Measurements from ENCODE around the gene MED13L.

Gene MED13L

DNA sequence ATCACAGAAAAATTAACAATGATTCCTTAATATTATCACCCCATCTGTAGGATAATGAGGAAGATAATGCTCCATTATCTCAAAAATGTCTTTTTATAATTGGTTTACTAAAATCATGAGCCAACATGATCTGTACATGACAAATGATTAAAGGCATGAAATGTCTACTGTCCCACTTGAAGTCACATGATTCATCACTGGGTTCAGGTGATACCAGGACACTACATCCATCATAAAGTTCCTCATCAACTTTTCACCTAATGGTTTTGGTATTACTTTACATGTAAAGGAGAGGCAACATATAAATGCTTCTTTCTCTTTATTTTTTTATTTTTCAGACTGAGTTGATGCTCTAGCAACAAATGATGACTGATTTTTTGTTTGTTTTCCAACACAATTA lies 313.3 kb downstream of the MED13L start:
- TF ChIP-seq POLR2AphosphoS5 (IDR thresholded peaks at IDR 0.05; ENCODE audit: low read depth, low read length) = no peak
- no peak for TF ChIP-seq FOXP2 (optimal IDR thresholded peaks at IDR 0.05; ENCODE audit: borderline replicate concordance, extremely low read depth, extremely low read length, insufficient read depth)
- no peak for TF ChIP-seq TAF1 (IDR thresholded peaks at IDR 0.05; ENCODE audit: borderline replicate concordance, insufficient read depth, low read length)
- TF ChIP-seq, protein P1, sequence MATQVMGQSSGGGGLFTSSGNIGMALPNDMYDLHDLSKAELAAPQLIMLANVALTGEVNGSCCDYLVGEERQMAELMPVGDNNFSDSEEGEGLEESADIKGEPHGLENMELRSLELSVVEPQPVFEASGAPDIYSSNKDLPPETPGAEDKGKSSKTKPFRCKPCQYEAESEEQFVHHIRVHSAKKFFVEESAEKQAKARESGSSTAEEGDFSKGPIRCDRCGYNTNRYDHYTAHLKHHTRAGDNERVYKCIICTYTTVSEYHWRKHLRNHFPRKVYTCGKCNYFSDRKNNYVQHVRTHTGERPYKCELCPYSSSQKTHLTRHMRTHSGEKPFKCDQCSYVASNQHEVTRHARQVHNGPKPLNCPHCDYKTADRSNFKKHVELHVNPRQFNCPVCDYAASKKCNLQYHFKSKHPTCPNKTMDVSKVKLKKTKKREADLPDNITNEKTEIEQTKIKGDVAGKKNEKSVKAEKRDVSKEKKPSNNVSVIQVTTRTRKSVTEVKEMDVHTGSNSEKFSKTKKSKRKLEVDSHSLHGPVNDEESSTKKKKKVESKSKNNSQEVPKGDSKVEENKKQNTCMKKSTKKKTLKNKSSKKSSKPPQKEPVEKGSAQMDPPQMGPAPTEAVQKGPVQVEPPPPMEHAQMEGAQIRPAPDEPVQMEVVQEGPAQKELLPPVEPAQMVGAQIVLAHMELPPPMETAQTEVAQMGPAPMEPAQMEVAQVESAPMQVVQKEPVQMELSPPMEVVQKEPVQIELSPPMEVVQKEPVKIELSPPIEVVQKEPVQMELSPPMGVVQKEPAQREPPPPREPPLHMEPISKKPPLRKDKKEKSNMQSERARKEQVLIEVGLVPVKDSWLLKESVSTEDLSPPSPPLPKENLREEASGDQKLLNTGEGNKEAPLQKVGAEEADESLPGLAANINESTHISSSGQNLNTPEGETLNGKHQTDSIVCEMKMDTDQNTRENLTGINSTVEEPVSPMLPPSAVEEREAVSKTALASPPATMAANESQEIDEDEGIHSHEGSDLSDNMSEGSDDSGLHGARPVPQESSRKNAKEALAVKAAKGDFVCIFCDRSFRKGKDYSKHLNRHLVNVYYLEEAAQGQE (IDR thresholded peaks at IDR 0.05; ENCODE audit: insufficient read depth in 1 of 2, low read depth in 2 of 2, low read length in 2 of 2) = no peak
- no peak for TF ChIP-seq SIN3A (IDR thresholded peaks at IDR 0.05; ENCODE audit: borderline replicate concordance, insufficient read depth, low read length)

DNA sequence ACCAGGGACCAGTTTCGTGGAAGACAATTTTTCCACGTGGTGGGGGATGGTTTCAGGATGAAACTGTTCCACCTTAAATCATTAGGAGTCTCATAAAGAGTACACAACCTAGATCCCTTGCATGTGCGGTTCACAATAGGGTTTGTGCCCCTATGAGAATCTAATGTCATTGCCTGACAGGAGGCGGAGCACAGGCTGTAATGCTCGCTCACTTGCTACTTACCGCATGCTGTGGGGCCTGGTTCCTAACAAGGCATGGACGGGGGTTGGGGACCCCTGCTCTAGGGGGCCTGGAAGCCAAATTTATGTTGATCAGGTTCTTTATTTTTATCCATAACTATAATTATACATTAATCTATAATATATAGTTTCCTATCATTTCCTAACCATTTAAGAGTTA lies 315.3 kb downstream of the MED13L start:
- TF ChIP-seq FOXP2 (optimal IDR thresholded peaks at IDR 0.05; ENCODE audit: borderline replicate concordance, extremely low read depth, extremely low read length, insufficient read depth) (no peak), SIN3A (IDR thresholded peaks at IDR 0.05; ENCODE audit: borderline replicate concordance, insufficient read depth, low read length) (no peak), TAF1 (IDR thresholded peaks at IDR 0.05; ENCODE audit: borderline replicate concordance, insufficient read depth, low read length) (no peak), POLR2AphosphoS5 (IDR thresholded peaks at IDR 0.05; ENCODE audit: low read depth, low read length) (no peak)
- TF ChIP-seq, protein P1 (IDR thresholded peaks at IDR 0.05; ENCODE audit: insufficient read depth in 1 of 2, low read depth in 2 of 2, low read length in 2 of 2) = no peak

DNA sequence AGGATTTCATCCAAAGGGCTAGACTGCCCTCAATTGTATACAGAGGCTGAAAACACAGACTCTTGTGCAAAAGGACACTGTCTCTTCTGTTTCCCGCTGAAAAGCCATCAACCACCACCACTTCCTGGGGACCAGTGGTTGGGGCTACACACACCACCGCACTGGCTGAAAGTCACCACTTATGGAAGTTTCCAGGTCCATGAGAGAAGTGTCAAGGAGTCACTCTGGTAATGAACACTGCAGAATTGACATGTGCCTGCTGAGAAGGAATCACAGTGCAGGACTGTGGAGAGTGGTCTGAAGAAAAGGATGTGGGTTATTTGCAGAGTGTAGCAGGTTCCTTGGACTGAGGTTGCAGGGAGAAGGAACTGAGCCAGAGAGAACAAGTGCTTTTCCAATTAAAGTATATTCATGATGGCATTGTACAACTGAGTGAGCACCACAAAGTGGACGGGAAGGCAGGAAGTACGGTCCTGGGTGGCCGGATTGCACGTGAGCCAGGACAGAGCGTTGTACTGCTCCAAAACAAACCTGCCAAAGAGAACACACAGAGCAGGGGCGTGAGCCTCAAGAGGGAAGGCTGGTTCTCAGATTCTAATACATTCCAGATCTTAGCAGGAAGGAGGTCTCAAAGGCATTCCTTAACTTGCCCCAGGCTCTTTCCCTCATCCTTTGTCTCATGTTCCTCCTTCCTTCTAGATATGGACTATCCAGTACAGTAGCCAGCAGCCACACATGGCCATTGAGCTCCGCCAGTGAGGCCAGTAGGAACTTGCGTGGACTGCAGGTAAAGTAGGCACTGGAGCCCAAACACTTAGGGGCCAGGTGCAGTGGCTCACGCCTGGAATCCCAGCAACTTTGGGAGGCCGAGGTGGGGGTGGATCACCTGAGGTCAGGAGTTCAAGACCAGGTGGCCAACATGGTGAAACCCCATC lies 316.4 kb downstream of the MED13L start:
- TF ChIP-seq TAF1 (IDR thresholded peaks at IDR 0.05; ENCODE audit: borderline replicate concordance, insufficient read depth, low read length) (no peak), SIN3A (IDR thresholded peaks at IDR 0.05; ENCODE audit: borderline replicate concordance, insufficient read depth, low read length) (no peak), POLR2AphosphoS5 (IDR thresholded peaks at IDR 0.05; ENCODE audit: low read depth, low read length) (no peak), FOXP2 (optimal IDR thresholded peaks at IDR 0.05; ENCODE audit: borderline replicate concordance, extremely low read depth, extremely low read length, insufficient read depth) (no peak)
- TF ChIP-seq, protein P1 (IDR thresholded peaks at IDR 0.05; ENCODE audit: insufficient read depth in 1 of 2, low read depth in 2 of 2, low read length in 2 of 2) = no peak

GRCh38 chr12:115957686-115958290 lies 319.7 kb downstream of the MED13L start:
- TF ChIP-seq FOXP2 (optimal IDR thresholded peaks at IDR 0.05; ENCODE audit: borderline replicate concordance, extremely low read depth, extremely low read length, insufficient read depth) (no peak), POLR2AphosphoS5 (IDR thresholded peaks at IDR 0.05; ENCODE audit: low read depth, low read length) (no peak), SIN3A (IDR thresholded peaks at IDR 0.05; ENCODE audit: borderline replicate concordance, insufficient read depth, low read length) (no peak), TAF1 (IDR thresholded peaks at IDR 0.05; ENCODE audit: borderline replicate concordance, insufficient read depth, low read length) (no peak)
- TF ChIP-seq, protein P1 (IDR thresholded peaks at IDR 0.05; ENCODE audit: insufficient read depth in 1 of 2, low read depth in 2 of 2, low read length in 2 of 2) = no peak

Measured in PFSK-1 (cell line).